ENCODE data around the gene NFIC.
"Not testable (repeated sequence)": the region's sequence is repeated elsewhere in the genome, so short reads cannot be mapped to it uniquely, and the experiment has no call there.

Gene NFIC

GRCh38 chr19:3398900-3399278, 32.5 kb downstream of the NFIC start:
- TF ChIP-seq CTCF (IDR thresholded peaks at IDR 0.05; ENCODE audit: low read depth, low read length), result no peak
- TF ChIP-seq MYC (IDR thresholded peaks at IDR 0.05; ENCODE audit: low read depth, low read length), result no peak
- no peak for TF ChIP-seq POLR2A (IDR thresholded peaks at IDR 0.05; ENCODE audit: extremely low read depth, insufficient read length)
- TF ChIP-seq MAX (IDR thresholded peaks at IDR 0.05; ENCODE audit: low read depth, low read length), result no peak
- H3K4me3 ChIP-seq (ENCODE audit: low read depth, low read length), result no peak overlapping the region
- DNase-seq (ENCODE audit: low read depth), result no peak

GRCh38 chr19:3399311-3399710, 32.9 kb downstream of the NFIC start:
- H3K4me3 ChIP-seq (ENCODE audit: low read depth, low read length); DNase-seq (ENCODE audit: low read depth): not testable (repeated sequence)

- TF ChIP-seq MYC (IDR thresholded peaks at IDR 0.05; ENCODE audit: low read depth, low read length) (no peak), CTCF (IDR thresholded peaks at IDR 0.05; ENCODE audit: low read depth, low read length) (no peak), POLR2A (IDR thresholded peaks at IDR 0.05; ENCODE audit: extremely low read depth, insufficient read length) (no peak), MAX (IDR thresholded peaks at IDR 0.05; ENCODE audit: low read depth, low read length) (no peak)
- H3K4me3 ChIP-seq (ENCODE audit: low read depth, low read length), result no peak overlapping the region
- no peak for DNase-seq (ENCODE audit: low read depth)
These were observed 34.8 kb downstream of the NFIC start for GRCh38 chr19:3401004-3401768.

GRCh38 chr19:3402631-3403443, 36.5 kb downstream of the NFIC start:
- DNase-seq (ENCODE audit: low read depth), result no peak
- H3K4me3 ChIP-seq (ENCODE audit: low read depth, low read length), result no peak overlapping the region
- TF ChIP-seq POLR2A (IDR thresholded peaks at IDR 0.05; ENCODE audit: extremely low read depth, insufficient read length), result no peak
- TF ChIP-seq MYC (IDR thresholded peaks at IDR 0.05; ENCODE audit: low read depth, low read length), result no peak
- no peak for TF ChIP-seq MAX (IDR thresholded peaks at IDR 0.05; ENCODE audit: low read depth, low read length)
- no peak for TF ChIP-seq CTCF (IDR thresholded peaks at IDR 0.05; ENCODE audit: low read depth, low read length)

GRCh38 chr19:3403489-3404323, 37.3 kb downstream of the NFIC start:
- TF ChIP-seq MAX (IDR thresholded peaks at IDR 0.05; ENCODE audit: low read depth, low read length) (no peak), POLR2A (IDR thresholded peaks at IDR 0.05; ENCODE audit: extremely low read depth, insufficient read length) (no peak), MYC (IDR thresholded peaks at IDR 0.05; ENCODE audit: low read depth, low read length) (no peak), CTCF (IDR thresholded peaks at IDR 0.05; ENCODE audit: low read depth, low read length) (no peak)
- no peak for DNase-seq (ENCODE audit: low read depth)
- H3K4me3 ChIP-seq (ENCODE audit: low read depth, low read length), result no peak overlapping the region
